HepG2 (cell line): ENCODE results near the gene NAA38. TPM values are rescaled to one million over a fixed set of nuclear protein-coding genes. Genes with fewer than 3 reads are reported as not detected.

Source experiments
- ATAC-seq: fragments of 200-7000 bp; cut with Tn5 transposase; 3 replicates; pipeline ENCODE4 v1.9.1; 2020; ENCODE audit warnings: mild to moderate bottlenecking, moderate library complexity
- BruUV-seq: library from RNA; stranded (reverse); fragments of 400-500 nt; replicated peaks from 2 replicates; lab custom pipeline; 2021; lab: Mats Ljungman, UMichigan
- CTCF ChIA-PET: fragments of 300-600 bp; formaldehyde crosslinking; extraction: SDS; loops from one replicate; lab custom pipeline; 2021; ENCODE audit warnings: low total read pairs, inconsistent platforms, low intra/inter-chr PET ratio; lab: Yijun Ruan, JAX
- POLR2A ChIA-PET: fragments of 350-600 bp; sonication (Branson Sonifier 250); formaldehyde crosslinking; loops from one replicate; lab custom pipeline; 2020; ENCODE audit warnings: antibody characterized with exemption, inconsistent platforms; lab: Yijun Ruan, JAX
- DNase-seq: peaks from one replicate; pipeline ENCODE4 v3.0.0-alpha.2; 2015; ENCODE audit warnings: low spot score
- FAIRE-seq: peaks from 3 replicates; lab custom pipeline; 2011; peaks lifted over from hg19 to GRCh38; lab: Jason Lieb, UNC
- H2AFZ ChIP-seq: one replicate; pipeline ENCODE4 v1.6.1; 2011; ENCODE audit warnings: low read length, inconsistent platforms
- H3K27ac ChIP-seq: fragments of 300-600 bp; 3 replicates; pipeline ENCODE4 v1.8.0; 2011; ENCODE audit warnings: mixed run types, mild to moderate bottlenecking, mixed read lengths, low read length, inconsistent platforms; ENCODE audit not compliant: insufficient read depth; ENCODE audit errors: extremely low read length
- H3K27me3 ChIP-seq, 2 experiments: fragments of 200-600 bp in 1 of 2; 2 replicates in 1 of 2; 3 replicates in 1 of 2; pipeline versions ENCODE4 v1.6.0 to v1.8.0; 2011; ENCODE audit warnings: low read length in 2 of 2, mild to moderate bottlenecking in 2 of 2, moderate library complexity in 2 of 2, inconsistent platforms in 1 of 2; ENCODE audit not compliant: insufficient read depth in 2 of 2, control insufficient read depth in 1 of 2
- H3K36me3 ChIP-seq, 2 experiments: fragments of 200-600 bp in 1 of 2; replicated peaks in 1 of 2; 2 replicates in 1 of 2; 3 replicates in 1 of 2; pipeline versions ENCODE4 v1.5.1 to v1.8.0; 2011; ENCODE audit warnings: low read length in 2 of 2, inconsistent platforms in 1 of 2; ENCODE audit not compliant: insufficient read depth in 2 of 2, control insufficient read depth in 1 of 2
- H3K4me1 ChIP-seq: 2 replicates; pipeline ENCODE4 v1.5.1; 2012; ENCODE audit warnings: low read length, inconsistent platforms; ENCODE audit not compliant: insufficient read depth
- H3K4me2 ChIP-seq: 2 replicates; pipeline ENCODE4 v1.6.0; 2011; ENCODE audit warnings: low read depth, low read length, inconsistent platforms
- H3K4me3 ChIP-seq, 3 experiments: fragments of 200-600 bp in 1 of 3; sonication (generic), shearing (Covaris generic) in 1 of 3; replicated peaks in 1 of 3; 2 replicates each; pipeline ENCODE4 v1.5.1; 2011 to 2016; ENCODE audit warnings: low read length in 3 of 3, inconsistent platforms in 2 of 3, low read depth in 2 of 3, mild to moderate bottlenecking in 2 of 3, control low read depth in 1 of 3, mixed read lengths in 1 of 3; ENCODE audit not compliant: insufficient read depth in 1 of 3
- H3K79me2 ChIP-seq: one replicate; pipeline ENCODE4 v1.6.1; 2011; ENCODE audit warnings: low read length, inconsistent platforms; ENCODE audit not compliant: insufficient read depth
- H3K9ac ChIP-seq: 2 replicates; pipeline ENCODE4 v1.6.0; 2011; ENCODE audit warnings: mild to moderate bottlenecking, low read depth, low read length, inconsistent platforms; ENCODE audit not compliant: insufficient read depth
- H3K9me3 ChIP-seq: 2 replicates; pipeline ENCODE4 v1.5.1; 2012; ENCODE audit warnings: mild to moderate bottlenecking, low read length
- H4K20me1 ChIP-seq: 2 replicates; pipeline ENCODE4 v1.6.0; 2011; ENCODE audit warnings: inconsistent platforms, mild to moderate bottlenecking, low read length, moderate library complexity; ENCODE audit not compliant: insufficient read depth
- BCLAF1 ChIP-seq: fragments of 450-650 bp; IDR thresholded peaks from 2 replicates; pipeline ENCODE4 v1.6.1; 2017; ENCODE audit warnings: mild to moderate bottlenecking
- CTCF ChIP-seq: sonication (generic); formaldehyde crosslinking; IDR thresholded peaks from 2 replicates; pipeline ENCODE4 v1.5.0; 2020; ENCODE audit warnings: mild to moderate bottlenecking, missing genetic modification reagents, moderate library complexity
- NCOA5 ChIP-seq: sonication (generic); formaldehyde crosslinking; IDR thresholded peaks from 2 replicates; pipeline ENCODE4 v1.4.0; 2020; ENCODE audit warnings: missing genetic modification reagents
- POGZ ChIP-seq: sonication (generic); formaldehyde crosslinking; IDR thresholded peaks from 2 replicates; pipeline ENCODE4 v1.4.0; 2020; ENCODE audit warnings: mild to moderate bottlenecking, missing genetic modification reagents
- RAD21 ChIP-seq: fragments of 450-650 bp; formaldehyde crosslinking; IDR thresholded peaks from 2 replicates; pipeline ENCODE4 v1.5.0; 2020; ENCODE audit warnings: mild to moderate bottlenecking
- SATB2 ChIP-seq: sonication (generic); formaldehyde crosslinking; IDR thresholded peaks from 2 replicates; pipeline ENCODE4 v1.5.0; 2020; ENCODE audit warnings: missing genetic modification reagents
- SMARCE1 ChIP-seq: fragments of 450-650 bp; IDR thresholded peaks from 2 replicates; pipeline ENCODE4 v1.6.1; 2017; ENCODE audit warnings: borderline replicate concordance
- ZC3H4 ChIP-seq: sonication (generic); formaldehyde crosslinking; IDR thresholded peaks from 2 replicates; pipeline ENCODE4 v1.4.0; 2020; ENCODE audit warnings: missing genetic modification reagents, borderline replicate concordance
- ZFP1 ChIP-seq: IDR thresholded peaks from 2 replicates; pipeline ENCODE4 v1.6.1; 2016
- ZKSCAN8 ChIP-seq: IDR thresholded peaks from 2 replicates; pipeline ENCODE4 v1.6.1; 2016; ENCODE audit warnings: borderline replicate concordance, missing genetic modification reagents, missing compliant biosample characterization
- ZMAT5 ChIP-seq: sonication (generic); formaldehyde crosslinking; IDR thresholded peaks from 2 replicates; pipeline ENCODE4 v1.5.0; 2020; ENCODE audit warnings: mild to moderate bottlenecking, low read depth, missing genetic modification reagents, borderline replicate concordance
- ZNF331 ChIP-seq: sonication (generic); formaldehyde crosslinking; IDR thresholded peaks from 2 replicates; pipeline ENCODE4 v1.4.0; 2020; ENCODE audit warnings: missing genetic modification reagents
- WGBS: methylation state at CpG from one replicate; pipeline ENCODE4 v1.1.6; 2017; ENCODE audit warnings: low lambda C conversion rate; 5-methylcytosine and 5-hydroxymethylcytosine counted together
- in situ Hi-C: cut with HindIII; loops from 2 replicates; pipeline ENCODE4 v1.10.0; 2017; ENCODE audit warnings: low pct_unique_long_range_greater_than_20kb; ENCODE audit not compliant: extremely low pct_ligation_motif_present
- intact Hi-C: fragments of 100-400 bp; cut with micrococcal nuclease; formaldehyde crosslinking; loops from one replicate; pipeline ENCODE4 v1.10.0; 2022; ENCODE audit not compliant: unreplicated experiment
- polyA plus RNA-seq, 8 experiments: library from polyadenylated mRNA; depleted of rRNA in 3 of 8; stranded (reverse) in 7 of 8; unstranded in 1 of 8; fragments of >200 nt; fragmentation: Illumina TruSeq in 4 of 8; extraction: Trizol in 4 of 8; gene quantifications; 2 replicates each; pipeline versions ENCODE4 v1.2.1 to v1.2.3, GENCODE V29; 2011 to 2016; ENCODE audit warnings: low read depth in 4 of 8, missing spikeins in 1 of 8, mixed read lengths in 1 of 8; ENCODE audit not compliant: insufficient read depth in 1 of 8
- total RNA-seq, 5 experiments: library from RNA; depleted of rRNA; stranded (reverse); fragments of >200 nt; fragmentation: Illumina TruSeq; extraction: Trizol; gene quantifications; 2 replicates each; pipeline ENCODE4 v1.2.3, GENCODE V29; 2016; ENCODE audit warnings: low read depth in 1 of 5

NAA38 gene
- total and polyA plus RNA-seq, 2 of the 13 experiments (the other 11 are each of a cell fraction or from before 2014, with no cell fraction given) = 46.9 to 91.6 TPM

DNA sequence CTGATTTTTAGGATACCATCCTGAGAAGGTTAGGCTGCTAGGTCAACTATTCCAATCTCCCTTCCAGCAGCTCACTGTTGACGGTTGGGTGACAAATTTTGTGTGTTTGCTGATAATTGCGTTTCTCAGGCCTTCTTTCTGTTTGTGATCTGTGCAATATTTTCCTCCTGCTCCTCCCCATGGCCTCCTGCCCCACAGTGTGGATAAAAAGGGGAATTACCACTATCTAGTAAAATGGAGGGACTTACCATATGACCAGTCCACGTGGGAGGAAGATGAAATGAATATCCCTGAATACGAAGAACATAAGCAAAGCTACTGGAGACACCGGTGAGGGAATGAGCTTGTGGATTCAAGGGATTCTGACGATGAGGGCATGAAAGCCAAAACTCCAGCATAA is 40.4 kb upstream of the NAA38 start (continued):
- TF ChIP-seq CTCF (CRISPR knock-in tag) (peak; percentile 74), ZC3H4 (CRISPR knock-in tag) (no peak), ZKSCAN8 (0 out of 2 replicates have a peak, but pooled peaks have one; percentile 22), RAD21 (CRISPR knock-in tag) (peak; percentile 86), POGZ (CRISPR knock-in tag) (no peak), NCOA5 (CRISPR knock-in tag) (no peak), SATB2 (no peak)
- TF ChIP-seq, all 625 proteins: peak for 13

- Histone ChIP-seq H3K27ac (no peak overlapping the region), H3K9me3 (no peaks in the 10 kb centered on the region), H3K9ac (no peak overlapping the region), H3K4me3 (no peak overlapping the region), H3K4me1 (peaks cover 15% of the 10 kb centered on the region), H3K36me3 (peaks cover 0 to 2% of the 10 kb centered on the region in 2 experiments; a peak in 1 of 5 replicates), H3K4me2 (no peak overlapping the region), H3K79me2 (no peaks in the 10 kb centered on the region), H2AFZ (no peak overlapping the region), H3K27me3 (no peaks in the 10 kb centered on the region), H4K20me1 (no peaks in the 10 kb centered on the region)
- in situ Hi-C loops (loop anchor here (5.0 kb wide), 2 partner anchors 40 to 75 kb away; partner anchors contain the start of genes CYB5D1, NAA38 and TMEM88), intact Hi-C loops (loop anchor here (1.0 kb wide), 1 partner anchor 34 kb away; no protein-coding TSS in a partner anchor)
- BruUV-seq = no TSS peak
- ChIA-PET POLR2A (no interaction called here), CTCF (interaction anchor here (1.1 to 2.1 kb wide), 6 partner anchors 35 to 154 kb away, joined by 3 to 39 read pairs (median 7); partner anchors contain the start of genes CYB5D1 and NAA38)
- no peak for ATAC-seq
- FAIRE-seq = no peak
- DNase-seq = no peak
- TF ChIP-seq SMARCE1 (no peak), ZFP1 (CRISPR knock-in tag) (no peak), ZMAT5 (CRISPR knock-in tag) (no peak), ZNF331 (CRISPR knock-in tag) (no peak), BCLAF1 (no peak)
- 87% methylated on average over 13 of the region's 13 CpGs for WGBS
These were observed 39.7 kb upstream of the NAA38 start for GRCh38 chr17:7897090-7897489.
